Kidney glomerular epithelial cell (primary cell): Measurements from ENCODE around the gene DDX1.
A peak's percentile ranks its signal among the peaks of the same experiment; 100 is the strongest.
"Not testable (repeated sequence)": the region's sequence is repeated elsewhere in the genome, so short reads cannot be mapped to it uniquely, and the experiment has no call there.

Experiments
- DNase-seq: peaks from one replicate; lab custom pipeline; 2025; lab: John Stamatoyannopoulos, UW

Gene DDX1

DNA sequence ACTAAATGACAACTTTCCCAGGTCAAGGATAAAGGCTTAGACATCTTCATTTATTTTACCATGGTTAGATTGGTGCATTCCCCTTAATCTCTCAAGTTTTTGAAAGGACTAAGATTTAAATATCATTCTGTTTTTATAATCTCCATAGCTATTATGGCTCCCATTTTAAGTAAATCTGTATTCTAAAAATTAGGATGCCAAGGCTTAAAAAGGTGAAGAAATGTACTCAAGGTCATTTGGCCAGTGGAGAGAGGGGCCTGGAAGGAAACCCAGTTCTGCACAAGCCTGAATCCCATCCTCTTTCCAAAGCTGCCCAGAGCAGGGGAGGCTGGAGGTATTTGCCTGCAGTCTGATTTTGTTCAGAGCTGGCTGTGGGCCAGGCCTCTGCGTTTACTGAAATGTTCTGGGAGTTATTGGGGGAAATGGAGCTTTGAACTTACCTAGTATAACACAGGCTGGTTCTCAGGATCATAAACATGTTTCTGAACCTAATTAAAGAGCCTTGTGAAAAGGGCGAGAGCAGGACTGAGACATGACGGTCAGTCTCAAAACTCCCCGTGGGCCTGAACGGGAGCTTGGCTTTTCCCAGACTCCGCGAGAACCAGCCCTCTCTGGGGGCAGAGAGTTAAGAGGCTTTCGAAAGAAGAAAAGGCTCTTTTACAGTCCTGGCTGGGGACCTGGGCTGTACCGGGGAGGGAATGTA, 85.6 kb downstream of the DDX1 start:
- peak; percentile 33 for DNase-seq

- DNase-seq: no peak
These were observed 86.7 kb downstream of the DDX1 start for GRCh38 chr2:15678346-15678745.

DNA sequence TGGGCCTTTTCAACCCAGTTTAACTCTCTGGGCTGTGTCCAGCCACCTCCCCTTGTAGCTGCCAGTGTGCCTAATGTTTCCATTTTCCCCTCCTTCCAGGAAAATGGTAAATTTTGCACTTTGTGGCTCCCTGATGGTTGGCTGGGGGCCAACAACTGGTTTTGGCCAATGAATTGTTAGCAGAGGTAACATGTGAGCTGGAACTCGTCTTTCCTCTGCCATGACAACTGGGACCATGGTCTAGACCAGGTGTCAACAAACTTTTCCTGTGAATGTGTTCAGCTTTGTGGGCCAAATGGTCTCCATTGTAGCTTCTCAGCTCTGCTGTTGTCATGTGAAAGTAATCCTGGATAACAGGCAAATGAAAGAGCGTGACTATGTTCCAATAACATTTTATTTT, 87.2 kb downstream of the DDX1 start:
- DNase-seq: no peak

DNA sequence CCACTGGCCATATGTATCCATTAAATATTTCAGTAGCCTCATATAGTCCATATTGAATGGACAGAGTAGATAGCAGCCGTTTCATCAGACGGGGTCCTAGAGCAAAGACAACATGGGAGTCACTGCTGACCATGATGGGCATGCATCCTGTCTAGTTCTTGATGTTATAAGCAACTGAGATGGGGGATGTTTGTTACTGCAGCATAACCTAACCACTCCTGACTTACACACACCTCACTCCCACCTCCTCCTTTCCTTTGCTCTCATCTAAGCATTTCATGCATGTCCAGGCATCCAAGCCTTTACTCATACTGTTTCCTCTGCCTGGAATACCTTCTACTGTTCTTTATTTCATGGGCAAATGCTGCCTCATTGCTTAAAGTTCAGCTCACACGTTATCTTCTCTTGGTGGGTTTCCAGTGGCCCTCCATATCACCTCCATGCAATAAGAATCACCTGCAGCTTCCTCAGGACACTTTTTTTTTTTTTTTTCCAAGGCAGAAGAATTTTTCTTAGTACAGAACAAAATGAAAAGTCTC, 87.8 kb downstream of the DDX1 start:
- no peak for DNase-seq

DNA sequence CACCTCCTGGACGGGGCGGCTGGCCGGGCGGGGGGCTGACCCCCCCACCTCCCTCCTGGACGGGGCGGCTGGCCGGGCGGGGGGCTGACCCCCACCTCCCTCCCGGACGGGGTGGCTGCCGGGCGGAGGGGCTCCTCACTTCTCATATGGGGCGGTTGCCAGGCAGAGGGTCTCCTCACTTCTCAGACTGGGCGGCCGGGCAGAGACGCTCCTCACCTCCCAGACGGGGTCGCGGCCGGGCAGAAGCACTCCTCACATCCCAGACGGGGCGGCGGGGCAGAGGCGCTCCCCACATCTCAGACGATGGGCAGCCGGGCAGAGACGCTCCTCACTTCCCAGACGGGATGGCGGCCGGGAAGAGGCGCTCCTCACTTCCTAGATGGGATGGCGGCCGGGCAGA, 88.5 kb downstream of the DDX1 start:
- not testable (repeated sequence) for DNase-seq
